Mesenchymal stem cell (in vitro differentiated cells and primary cell): Measurements from ENCODE around the gene ACBD6.

Experiments used
- DNase-seq: peaks from one replicate; pipeline ENCODE4 v3.0.0-alpha.2; 2013
- H2AFZ ChIP-seq: one replicate; pipeline ENCODE4 v1.6.1; 2013; ENCODE audit warnings: low read depth, mild to moderate bottlenecking, control low read depth, inconsistent platforms, low read length, moderate library complexity
- H2AK5ac ChIP-seq: 2 replicates; pipeline ENCODE4 v1.6.1; 2013; ENCODE audit warnings: low read length, moderate library complexity, mild to moderate bottlenecking, inconsistent platforms; ENCODE audit not compliant: severe bottlenecking
- H2BK120ac ChIP-seq: one replicate; pipeline ENCODE4 v1.6.1; 2013; ENCODE audit warnings: low read depth, mild to moderate bottlenecking, inconsistent platforms, low read length, moderate library complexity
- H2BK12ac ChIP-seq, 2 experiments: one replicate each; pipeline ENCODE4 v1.6.1; 2013; ENCODE audit warnings: inconsistent platforms in 2 of 2, low read length in 2 of 2, mild to moderate bottlenecking in 2 of 2, moderate library complexity in 2 of 2, control low read depth in 1 of 2
- H2BK15ac ChIP-seq: one replicate; pipeline ENCODE4 v1.6.1; 2013; ENCODE audit warnings: mild to moderate bottlenecking, low read depth, inconsistent platforms; ENCODE audit not compliant: poor library complexity, severe bottlenecking
- H2BK5ac ChIP-seq: 2 replicates; pipeline ENCODE4 v1.6.1; 2013; ENCODE audit warnings: low read depth, mild to moderate bottlenecking, low read length, control low read depth, inconsistent platforms; ENCODE audit not compliant: poor library complexity, severe bottlenecking
- H3K14ac ChIP-seq, 2 experiments: one replicate each; pipeline ENCODE4 v1.6.1; 2013; ENCODE audit warnings: inconsistent platforms in 2 of 2, low read length in 2 of 2, control low read depth in 1 of 2, mild to moderate bottlenecking in 1 of 2, moderate library complexity in 1 of 2
- H3K18ac ChIP-seq, 2 experiments: one replicate each; pipeline ENCODE4 v1.6.1; 2013; ENCODE audit warnings: inconsistent platforms in 2 of 2, low read length in 2 of 2, control low read depth in 1 of 2, low read depth in 1 of 2, mild to moderate bottlenecking in 1 of 2
- H3K23ac ChIP-seq, 2 experiments: one replicate each; pipeline ENCODE4 v1.6.1; 2013; ENCODE audit warnings: inconsistent platforms in 2 of 2, low read length in 2 of 2, mild to moderate bottlenecking in 2 of 2, moderate library complexity in 2 of 2, control low read depth in 1 of 2
- H3K27ac ChIP-seq: 2 replicates; pipeline ENCODE4 v1.5.1; 2013; ENCODE audit warnings: mild to moderate bottlenecking, moderate library complexity, low read length, control low read depth, inconsistent platforms; ENCODE audit not compliant: poor library complexity, severe bottlenecking
- H3K27me3 ChIP-seq, 2 experiments: 2 replicates each; pipeline versions ENCODE4 v1.6.1 to v1.7.0; 2013; ENCODE audit warnings: low read length in 2 of 2, mild to moderate bottlenecking in 2 of 2, moderate library complexity in 2 of 2, control low read depth in 1 of 2, inconsistent platforms in 1 of 2; ENCODE audit not compliant: control insufficient read depth in 1 of 2, insufficient read depth in 1 of 2
- H3K36me3 ChIP-seq, 2 experiments: 2 replicates each; pipeline versions ENCODE4 v1.6.1 to v1.7.0; 2013; ENCODE audit warnings: low read length in 2 of 2, control low read depth in 1 of 2, inconsistent platforms in 1 of 2, low read depth in 1 of 2, mild to moderate bottlenecking in 1 of 2; ENCODE audit not compliant: insufficient read depth in 2 of 2, control insufficient read depth in 1 of 2
- H3K4ac ChIP-seq, 2 experiments: one replicate each; pipeline ENCODE4 v1.6.1; 2013; ENCODE audit warnings: inconsistent platforms in 2 of 2, low read length in 2 of 2, mild to moderate bottlenecking in 2 of 2, moderate library complexity in 2 of 2, control low read depth in 1 of 2, low read depth in 1 of 2
- H3K4me1 ChIP-seq: 2 replicates; pipeline ENCODE4 v1.6.1; 2013; ENCODE audit warnings: low read depth, low read length, control low read depth; ENCODE audit not compliant: control insufficient read depth, insufficient read depth
- H3K4me2 ChIP-seq: 2 replicates; pipeline ENCODE4 v1.6.1; 2013; ENCODE audit warnings: low read length, mild to moderate bottlenecking, inconsistent platforms; ENCODE audit not compliant: poor library complexity, severe bottlenecking
- H3K4me3 ChIP-seq, 2 experiments: 2 replicates each; pipeline versions ENCODE4 v1.5.1 to v1.7.0; 2013; ENCODE audit warnings: low read length in 2 of 2, mild to moderate bottlenecking in 2 of 2, control low read depth in 1 of 2, low read depth in 1 of 2; ENCODE audit not compliant: insufficient read depth in 1 of 2
- H3K79me1 ChIP-seq: replicated peaks from 2 replicates; pipeline ENCODE4 v1.6.1; 2013; ENCODE audit warnings: mild to moderate bottlenecking, control low read depth, low read length, inconsistent platforms; ENCODE audit not compliant: poor library complexity, severe bottlenecking
- H3K9ac ChIP-seq: 2 replicates; pipeline ENCODE4 v1.7.0; 2013; ENCODE audit warnings: mild to moderate bottlenecking, low read length, moderate library complexity
- H3K9me3 ChIP-seq: 2 replicates; pipeline ENCODE4 v1.7.0; 2013; ENCODE audit warnings: mild to moderate bottlenecking, low read length; ENCODE audit not compliant: control insufficient read depth
- H4K8ac ChIP-seq: one replicate; pipeline ENCODE4 v1.6.1; 2013; ENCODE audit warnings: inconsistent platforms, mild to moderate bottlenecking, low read length, moderate library complexity
- H4K91ac ChIP-seq: one replicate; pipeline ENCODE4 v1.6.1; 2013; ENCODE audit warnings: mild to moderate bottlenecking, low read length, inconsistent platforms
- WGBS: methylation state at CpG from one replicate; pipeline ENCODE4 v1.1.7; 2013; ENCODE audit warnings: mixed read lengths; 5-methylcytosine and 5-hydroxymethylcytosine counted together

ACBD6 gene

GRCh38 chr1:180535418-180535999, 33.1 kb upstream of the ACBD6 start:
- H3K4me1 ChIP-seq, result peaks cover 1% of the 10 kb centered on the region
- no peaks in the 10 kb centered on the region for H3K27me3 ChIP-seq
- no peak overlapping the region for H4K8ac ChIP-seq
- H3K27ac ChIP-seq, result no peak overlapping the region
- H2BK120ac ChIP-seq, result no peak overlapping the region
- no peak overlapping the region for H2BK15ac ChIP-seq
- H3K79me1 ChIP-seq, result no peaks in the 10 kb centered on the region
- no peak overlapping the region for H2BK5ac ChIP-seq
- no peak overlapping the region for H3K14ac ChIP-seq
- no peak overlapping the region for H3K4me2 ChIP-seq
- no peak overlapping the region for H2AK5ac ChIP-seq
- H3K18ac ChIP-seq, result no peak overlapping the region
- H3K23ac ChIP-seq, result no peak overlapping the region
- no peak overlapping the region for H3K4ac ChIP-seq
- no peaks in the 10 kb centered on the region for H3K36me3 ChIP-seq
- H3K9me3 ChIP-seq, result no peaks in the 10 kb centered on the region
- no peak overlapping the region for H3K4me3 ChIP-seq
- no peak overlapping the region for H4K91ac ChIP-seq
- H3K9ac ChIP-seq, result no peak overlapping the region
- no peak overlapping the region for H2BK12ac ChIP-seq
- DNase-seq, result no peak
- 87% methylated on average over 5 of the region's 5 CpGs for WGBS
- H2AFZ ChIP-seq, result no peak overlapping the region

GRCh38 chr1:180534214-180534613, 31.8 kb upstream of the ACBD6 start:
- Histone ChIP-seq H2BK5ac (no peak overlapping the region), H3K23ac (no peak overlapping the region), H3K4ac (no peak overlapping the region), H3K9me3 (no peaks in the 10 kb centered on the region), H3K4me3 (no peak overlapping the region), H2AK5ac (no peak overlapping the region), H3K36me3 (no peaks in the 10 kb centered on the region), H2BK120ac (no peak overlapping the region), H3K9ac (no peak overlapping the region), H3K4me1 (no peaks in the 10 kb centered on the region), H2BK12ac (no peak overlapping the region), H3K14ac (no peak overlapping the region), H3K18ac (no peak overlapping the region), H4K91ac (no peak overlapping the region), H3K27me3 (no peaks in the 10 kb centered on the region), H2BK15ac (no peak overlapping the region), H3K27ac (no peak overlapping the region), H4K8ac (no peak overlapping the region), H2AFZ (no peak overlapping the region), H3K79me1 (no peaks in the 10 kb centered on the region), H3K4me2 (no peak overlapping the region)
- 93% methylated on average over 5 of the region's 7 CpGs for WGBS
- DNase-seq, result no peak

GRCh38 chr1:180533266-180533987, 31.1 kb upstream of the ACBD6 start:
- H3K36me3 ChIP-seq, result no peaks in the 10 kb centered on the region
- no peak overlapping the region for H2BK12ac ChIP-seq
- H3K4me3 ChIP-seq, result no peak overlapping the region
- no peak overlapping the region for H3K23ac ChIP-seq
- H2AK5ac ChIP-seq, result no peak overlapping the region
- H2BK5ac ChIP-seq, result no peak overlapping the region
- H3K9me3 ChIP-seq, result no peaks in the 10 kb centered on the region
- H3K79me1 ChIP-seq, result no peaks in the 10 kb centered on the region
- H2BK120ac ChIP-seq, result no peak overlapping the region
- no peak overlapping the region for H3K14ac ChIP-seq
- no peak overlapping the region for H2BK15ac ChIP-seq
- H3K4me1 ChIP-seq, result no peaks in the 10 kb centered on the region
- 70% methylated on average over 4 of the region's 10 CpGs for WGBS
- H3K4me2 ChIP-seq, result no peak overlapping the region
- no peak overlapping the region for H3K9ac ChIP-seq
- no peak overlapping the region for H3K4ac ChIP-seq
- no peaks in the 10 kb centered on the region for H3K27me3 ChIP-seq
- peak; percentile 56 for DNase-seq
- H4K91ac ChIP-seq, result no peak overlapping the region
- H2AFZ ChIP-seq, result no peak overlapping the region
- no peak overlapping the region for H3K27ac ChIP-seq
- H4K8ac ChIP-seq, result no peak overlapping the region
- no peak overlapping the region for H3K18ac ChIP-seq

GRCh38 chr1:180532854-180533253, 30.5 kb upstream of the ACBD6 start:
- H2BK15ac ChIP-seq, result no peak overlapping the region
- DNase-seq, result no peak
- H2BK12ac ChIP-seq, result no peak overlapping the region
- H3K9ac ChIP-seq, result no peak overlapping the region
- H3K23ac ChIP-seq, result no peak overlapping the region
- 89% methylated on average over 3 of the region's 5 CpGs for WGBS
- H3K4ac ChIP-seq, result no peak overlapping the region
- H3K27me3 ChIP-seq, result no peaks in the 10 kb centered on the region
- H3K14ac ChIP-seq, result no peak overlapping the region
- H4K91ac ChIP-seq, result no peak overlapping the region
- no peak overlapping the region for H2AK5ac ChIP-seq
- H2AFZ ChIP-seq, result no peak overlapping the region
- H3K18ac ChIP-seq, result no peak overlapping the region
- H3K79me1 ChIP-seq, result no peaks in the 10 kb centered on the region
- H3K4me3 ChIP-seq, result no peak overlapping the region
- H3K4me2 ChIP-seq, result no peak overlapping the region
- H3K36me3 ChIP-seq, result no peaks in the 10 kb centered on the region
- no peak overlapping the region for H4K8ac ChIP-seq
- no peak overlapping the region for H3K27ac ChIP-seq
- no peaks in the 10 kb centered on the region for H3K9me3 ChIP-seq
- H2BK120ac ChIP-seq, result no peak overlapping the region
- H3K4me1 ChIP-seq, result no peaks in the 10 kb centered on the region
- no peak overlapping the region for H2BK5ac ChIP-seq
